ENCODE results near the gene CCL8.

GRCh38 chr17:34370376-34370996 lies 51.3 kb downstream of the CCL8 start:
- TF ChIP-seq CTCF (IDR thresholded peaks at IDR 0.05; ENCODE audit: low read depth, low read length, poor library complexity, severe bottlenecking) (no peak), EZH2phosphoT487 (IDR thresholded peaks at IDR 0.05; ENCODE audit: borderline replicate concordance, low read length) (no peak)
